DOHH2 (cell line): Measurements from ENCODE around the gene CACNA1B.

Experiments
- H3F3A ChIP-seq: fragments of 200-600 bp; sonication (generic), shearing (Covaris generic); 2 replicates; pipeline ENCODE4 v1.6.0; 2016; ENCODE audit warnings: antibody characterized with exemption, mild to moderate bottlenecking; ENCODE audit not compliant: control insufficient read depth, insufficient read depth
- H3K27ac ChIP-seq: fragments of 200-600 bp; sonication (generic); 2 replicates; pipeline ENCODE4 v1.5.1; 2014; ENCODE audit warnings: low read depth, mild to moderate bottlenecking, low read length, moderate library complexity
- H3K27me3 ChIP-seq: fragments of 200-600 bp; sonication (generic); 2 replicates; pipeline ENCODE4 v1.6.1; 2014; ENCODE audit warnings: mild to moderate bottlenecking, low read length, mixed read lengths; ENCODE audit not compliant: control insufficient read depth
- H3K36me3 ChIP-seq: fragments of 200-600 bp; sonication (generic); 2 replicates; pipeline ENCODE4 v1.6.1; 2014; ENCODE audit warnings: mild to moderate bottlenecking, low read length, moderate library complexity, mixed read lengths; ENCODE audit not compliant: control insufficient read depth
- H3K4me1 ChIP-seq: fragments of 200-600 bp; sonication (generic); 2 replicates; pipeline ENCODE4 v1.6.1; 2014; ENCODE audit warnings: mild to moderate bottlenecking, low read length, mixed read lengths; ENCODE audit not compliant: control insufficient read depth
- H3K4me2 ChIP-seq: fragments of 200-600 bp; sonication (generic); 2 replicates; pipeline ENCODE4 v1.6.0; 2014; ENCODE audit warnings: mild to moderate bottlenecking, low read length, moderate library complexity
- H3K4me3 ChIP-seq: fragments of 200-600 bp; sonication (generic); 2 replicates; pipeline ENCODE4 v1.5.1; 2014; ENCODE audit warnings: mild to moderate bottlenecking, low read length, mixed read lengths
- H3K79me2 ChIP-seq: fragments of 200-600 bp; sonication (generic); 2 replicates; pipeline ENCODE4 v1.6.1; 2014; ENCODE audit warnings: mild to moderate bottlenecking, low read length, mixed read lengths; ENCODE audit not compliant: control insufficient read depth
- H3K9me2 ChIP-seq: fragments of 200-600 bp; sonication (generic); replicated peaks from 2 replicates; pipeline ENCODE4 v1.6.1; 2014; ENCODE audit warnings: mild to moderate bottlenecking, low read length, mixed read lengths; ENCODE audit not compliant: control insufficient read depth
- H3K9me3 ChIP-seq: fragments of 200-600 bp; sonication (generic); 2 replicates; pipeline ENCODE4 v1.6.1; 2014; ENCODE audit warnings: antibody characterized with exemption, low read length, mixed read lengths; ENCODE audit not compliant: control insufficient read depth, insufficient read depth
- H4K20me1 ChIP-seq: fragments of 200-600 bp; sonication (generic); 2 replicates; pipeline ENCODE4 v1.6.0; 2014; ENCODE audit warnings: low read depth, mild to moderate bottlenecking, antibody characterized with exemption, low read length, moderate library complexity; ENCODE audit not compliant: control insufficient read depth, insufficient read depth
- EZH2phosphoT487 ChIP-seq: fragments of 200-600 bp; sonication (generic); IDR thresholded peaks from 2 replicates; pipeline ENCODE4 v1.6.1; 2017; ENCODE audit warnings: borderline replicate concordance, mild to moderate bottlenecking, antibody characterized with exemption, low read length, moderate library complexity, mixed read lengths
- TF ChIP-seq, protein P1 (sequence below): fragments of 200-600 bp; sonication (generic); IDR thresholded peaks from one replicate; pipeline ENCODE4 v1.5.1; 2014; ENCODE audit warnings: antibody characterized with exemption, mild to moderate bottlenecking, low read depth, low read length; ENCODE audit not compliant: poor library complexity, severe bottlenecking

Gene CACNA1B

DNA sequence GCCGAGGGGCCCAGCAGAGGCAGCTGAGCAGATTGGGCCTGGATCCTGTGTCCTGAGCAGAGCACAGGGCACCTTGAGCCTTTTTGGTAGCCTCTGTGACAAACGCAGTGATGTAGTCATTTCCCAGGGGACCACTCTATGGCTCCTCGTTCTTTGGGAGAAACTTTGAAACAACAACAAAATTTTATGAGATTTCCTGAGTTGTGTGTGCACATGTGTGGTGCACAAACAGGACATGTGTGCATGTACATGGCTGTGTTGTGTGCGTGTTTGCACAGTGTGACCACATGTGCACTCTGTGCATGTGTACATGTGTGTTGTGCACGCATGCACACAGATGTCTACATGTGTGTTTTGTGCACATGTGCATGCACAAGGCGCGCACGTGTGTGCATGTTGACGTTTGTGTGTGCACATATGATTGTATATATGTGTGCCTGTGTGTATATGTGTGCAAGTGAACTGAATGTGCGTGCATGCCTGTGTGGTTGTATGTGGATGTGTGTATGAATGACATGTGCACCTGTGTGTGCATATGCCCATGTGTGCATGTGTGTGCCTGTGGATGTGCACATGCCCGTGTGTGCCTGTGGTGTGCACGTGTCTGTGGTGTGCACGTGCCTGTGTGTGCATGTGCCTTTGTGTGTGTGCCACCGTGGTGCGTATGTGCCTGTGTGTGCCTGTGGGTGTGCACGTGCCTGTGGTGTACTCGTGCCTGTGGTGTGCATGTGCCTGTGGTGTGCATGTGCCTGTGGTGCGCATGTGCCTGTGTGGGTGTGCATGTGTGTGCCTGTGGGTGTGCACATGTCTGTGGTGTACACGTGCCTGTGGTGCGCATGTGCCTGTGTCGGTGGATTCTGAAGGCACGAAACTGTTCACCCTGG is 221.6 kb downstream of the CACNA1B start:
- no peaks in the 10 kb centered on the region for H3K4me1 ChIP-seq
- no peaks in the 10 kb centered on the region for H3K79me2 ChIP-seq
- H4K20me1 ChIP-seq, result no peaks in the 10 kb centered on the region
- H3K9me3 ChIP-seq, result no peaks in the 10 kb centered on the region
- no peaks in the 10 kb centered on the region for H3K36me3 ChIP-seq
- no peaks in the 10 kb centered on the region for H3K9me2 ChIP-seq
- no peak overlapping the region for H3K4me3 ChIP-seq
- no peak overlapping the region for H3K27ac ChIP-seq
- H3F3A ChIP-seq, result no peaks in the 10 kb centered on the region
- no peaks in the 10 kb centered on the region for H3K27me3 ChIP-seq
- H3K4me2 ChIP-seq, result no peak overlapping the region
- TF ChIP-seq EZH2phosphoT487, result no peak
- TF ChIP-seq, protein P1, sequence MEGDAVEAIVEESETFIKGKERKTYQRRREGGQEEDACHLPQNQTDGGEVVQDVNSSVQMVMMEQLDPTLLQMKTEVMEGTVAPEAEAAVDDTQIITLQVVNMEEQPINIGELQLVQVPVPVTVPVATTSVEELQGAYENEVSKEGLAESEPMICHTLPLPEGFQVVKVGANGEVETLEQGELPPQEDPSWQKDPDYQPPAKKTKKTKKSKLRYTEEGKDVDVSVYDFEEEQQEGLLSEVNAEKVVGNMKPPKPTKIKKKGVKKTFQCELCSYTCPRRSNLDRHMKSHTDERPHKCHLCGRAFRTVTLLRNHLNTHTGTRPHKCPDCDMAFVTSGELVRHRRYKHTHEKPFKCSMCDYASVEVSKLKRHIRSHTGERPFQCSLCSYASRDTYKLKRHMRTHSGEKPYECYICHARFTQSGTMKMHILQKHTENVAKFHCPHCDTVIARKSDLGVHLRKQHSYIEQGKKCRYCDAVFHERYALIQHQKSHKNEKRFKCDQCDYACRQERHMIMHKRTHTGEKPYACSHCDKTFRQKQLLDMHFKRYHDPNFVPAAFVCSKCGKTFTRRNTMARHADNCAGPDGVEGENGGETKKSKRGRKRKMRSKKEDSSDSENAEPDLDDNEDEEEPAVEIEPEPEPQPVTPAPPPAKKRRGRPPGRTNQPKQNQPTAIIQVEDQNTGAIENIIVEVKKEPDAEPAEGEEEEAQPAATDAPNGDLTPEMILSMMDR, result no peak

- Histone ChIP-seq H3K79me2 (no peaks in the 10 kb centered on the region), H3F3A (no peaks in the 10 kb centered on the region), H3K27me3 (no peaks in the 10 kb centered on the region), H3K4me2 (no peak overlapping the region), H3K9me2 (no peaks in the 10 kb centered on the region), H3K27ac (no peak overlapping the region), H3K36me3 (no peaks in the 10 kb centered on the region), H3K4me3 (no peak overlapping the region), H3K4me1 (no peaks in the 10 kb centered on the region), H4K20me1 (no peaks in the 10 kb centered on the region), H3K9me3 (no peaks in the 10 kb centered on the region)
- no peak for TF ChIP-seq EZH2phosphoT487
- TF ChIP-seq, protein P1, result no peak
Measured at GRCh38 chr9:138099803-138100598, 222.4 kb downstream of the CACNA1B start.

GRCh38 chr9:138100711-138101350 is 223.2 kb downstream of the CACNA1B start:
- H3K27ac ChIP-seq, result no peak overlapping the region
- no peaks in the 10 kb centered on the region for H3K4me1 ChIP-seq
- H3F3A ChIP-seq, result no peaks in the 10 kb centered on the region
- H3K36me3 ChIP-seq, result no peaks in the 10 kb centered on the region
- H4K20me1 ChIP-seq, result no peaks in the 10 kb centered on the region
- TF ChIP-seq, protein P1, result no peak
- no peak for TF ChIP-seq EZH2phosphoT487
- H3K27me3 ChIP-seq, result no peaks in the 10 kb centered on the region
- no peaks in the 10 kb centered on the region for H3K9me3 ChIP-seq
- H3K9me2 ChIP-seq, result no peaks in the 10 kb centered on the region
- no peak overlapping the region for H3K4me2 ChIP-seq
- H3K4me3 ChIP-seq, result no peak overlapping the region
- H3K79me2 ChIP-seq, result no peaks in the 10 kb centered on the region
